HG02852 (cell line): ENCODE measurements around the gene MBP.
A peak's percentile ranks its signal among the peaks of the same experiment; 100 is the strongest.

Experiments used
- ATAC-seq: cut with Tn5 transposase; IDR thresholded peaks from one replicate; pipeline ENCODE4 v1.9.1; 2021; ENCODE audit warnings: mild to moderate bottlenecking, moderate library complexity; ENCODE audit not compliant: unreplicated experiment

MBP gene

DNA sequence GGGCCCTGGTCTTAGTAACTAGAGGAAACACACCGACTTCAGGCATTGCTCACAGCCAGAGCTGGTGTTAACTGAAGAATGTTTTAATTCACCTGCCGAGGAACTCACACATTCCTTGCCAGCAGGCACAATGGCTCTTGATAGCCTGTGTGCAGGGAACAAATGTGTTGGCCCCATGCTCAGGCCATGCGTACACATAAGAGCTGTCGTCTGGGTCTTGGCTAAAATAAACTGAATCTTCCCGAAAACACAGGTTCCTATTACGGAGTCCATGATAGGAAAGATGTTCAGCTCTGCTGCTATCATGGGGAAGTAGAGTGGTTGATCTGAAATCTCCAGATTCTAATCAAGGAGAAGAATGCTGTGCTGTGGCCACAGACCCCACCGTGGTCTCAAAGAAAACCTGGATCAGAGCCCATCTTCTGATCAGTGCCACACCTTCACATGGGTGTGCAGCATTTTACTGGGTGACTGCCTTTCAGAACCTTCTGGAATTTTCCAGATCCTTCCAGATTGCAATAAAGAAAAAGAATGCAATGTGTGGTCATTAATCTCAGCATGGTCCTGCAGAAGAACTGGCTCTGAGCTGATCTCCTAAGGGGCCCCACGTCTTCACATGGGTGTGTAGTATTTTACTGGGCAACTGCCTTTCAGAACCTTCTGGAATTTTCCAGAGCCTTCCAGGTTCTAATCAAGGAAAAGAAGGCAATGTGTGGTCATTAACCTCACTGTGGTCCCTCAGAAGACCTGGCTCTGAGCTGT, 17.2 kb downstream of the MBP start:
- no peak for ATAC-seq

DNA sequence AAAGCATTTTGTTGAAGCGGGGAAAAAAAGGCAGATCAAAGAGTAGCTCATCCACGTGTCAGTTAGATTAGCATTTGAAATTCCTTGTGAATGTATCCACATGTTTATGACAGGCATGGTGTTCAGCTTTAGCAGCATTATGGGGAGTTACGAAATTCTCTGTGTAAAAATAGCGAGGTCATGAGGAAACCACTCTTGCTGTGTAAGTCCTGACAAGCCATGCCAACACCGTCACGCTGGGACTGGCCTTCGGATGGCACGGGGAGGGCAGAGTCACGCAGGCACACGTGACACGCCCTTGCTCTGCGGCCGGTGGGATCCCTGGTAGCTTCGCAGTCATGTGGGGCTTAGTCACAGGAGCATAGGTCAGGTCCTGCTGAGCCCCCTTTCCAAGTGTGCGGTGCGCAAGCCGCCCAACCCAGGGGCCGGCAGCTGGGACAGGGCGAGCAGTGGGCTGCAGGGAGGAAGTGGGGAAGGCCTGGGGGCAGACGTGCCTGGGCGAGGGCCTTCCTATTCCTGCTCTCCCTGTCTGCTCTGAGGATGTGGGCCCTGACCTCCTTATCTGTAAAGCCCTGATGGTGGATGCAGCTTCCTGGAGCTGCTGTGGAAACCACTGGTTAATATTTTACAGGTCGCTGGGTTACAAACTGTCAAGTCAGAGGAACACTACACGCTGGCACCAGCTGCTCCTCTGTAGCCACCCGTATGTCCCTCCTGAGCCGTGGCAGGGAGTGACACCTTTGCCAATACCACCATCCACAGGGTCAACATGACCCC, 18.0 kb downstream of the MBP start:
- ATAC-seq: peak; percentile 68

DNA sequence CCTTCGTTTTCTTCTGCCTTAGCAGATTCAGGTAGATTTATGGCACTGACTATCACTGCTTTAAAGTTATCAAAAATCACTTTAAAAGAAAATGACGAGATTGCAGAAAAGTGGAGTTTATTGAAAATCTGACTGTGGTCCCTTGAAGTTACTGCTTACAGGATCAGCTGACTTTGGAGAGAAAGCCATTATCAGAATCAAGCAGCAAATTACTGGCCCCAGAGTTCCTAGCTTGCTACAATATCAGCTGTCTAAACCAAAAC, 18.5 kb downstream of the MBP start:
- no peak for ATAC-seq

DNA sequence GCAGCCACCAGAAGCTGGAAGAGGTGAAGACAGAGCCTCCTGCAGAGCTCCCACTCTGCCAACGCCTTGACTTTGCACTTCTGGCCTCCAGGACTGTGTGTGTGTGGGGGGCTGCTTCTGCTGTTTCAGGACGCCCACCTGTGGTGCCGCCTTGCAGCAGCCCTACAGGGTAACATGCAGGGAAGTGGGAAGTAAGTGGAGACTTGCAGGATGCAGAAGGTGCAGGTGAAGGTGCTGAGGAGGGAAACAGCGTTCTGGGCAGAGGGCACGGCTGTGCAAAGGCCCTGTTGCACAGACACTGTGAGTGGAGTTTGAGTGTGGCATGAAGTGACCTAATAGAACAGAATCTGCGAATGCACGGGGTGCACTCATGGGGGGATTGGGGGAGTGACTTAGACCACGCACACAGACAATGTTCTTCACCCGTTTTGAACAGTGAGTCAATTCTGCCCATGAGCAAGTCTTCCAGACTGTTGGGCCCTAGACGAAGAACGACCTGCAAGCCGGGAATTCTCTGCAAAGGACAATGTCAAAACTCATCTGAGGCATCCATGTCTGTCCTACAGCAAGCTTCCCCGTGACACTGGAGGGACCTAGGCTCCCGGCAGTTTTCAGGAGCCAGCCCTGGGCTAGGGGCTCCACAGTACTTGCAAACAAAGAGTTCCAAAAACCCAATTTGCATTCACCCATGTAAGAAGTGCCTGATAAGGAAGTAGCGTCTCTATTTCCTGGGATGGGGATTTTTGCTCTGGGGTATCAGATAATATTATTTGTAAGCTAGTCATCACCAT, 19.0 kb downstream of the MBP start:
- ATAC-seq: no peak

DNA sequence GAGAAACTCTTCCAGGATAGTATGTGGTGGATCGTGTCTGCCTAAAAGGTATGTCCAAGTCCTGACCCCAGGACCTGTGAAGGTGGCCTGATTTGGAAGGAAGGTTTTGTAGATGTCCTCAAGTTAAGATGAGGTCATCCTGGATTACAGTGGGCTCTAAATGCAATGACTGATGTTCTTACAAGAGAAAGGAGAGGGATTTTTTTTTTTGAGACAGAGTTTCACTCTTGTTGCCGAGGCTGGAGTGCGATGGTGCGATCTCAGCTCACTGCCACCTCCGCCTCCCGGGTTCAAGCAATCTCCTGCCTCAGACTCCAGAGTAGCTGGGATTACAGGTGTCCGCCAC, 19.9 kb downstream of the MBP start:
- ATAC-seq: no peak

DNA sequence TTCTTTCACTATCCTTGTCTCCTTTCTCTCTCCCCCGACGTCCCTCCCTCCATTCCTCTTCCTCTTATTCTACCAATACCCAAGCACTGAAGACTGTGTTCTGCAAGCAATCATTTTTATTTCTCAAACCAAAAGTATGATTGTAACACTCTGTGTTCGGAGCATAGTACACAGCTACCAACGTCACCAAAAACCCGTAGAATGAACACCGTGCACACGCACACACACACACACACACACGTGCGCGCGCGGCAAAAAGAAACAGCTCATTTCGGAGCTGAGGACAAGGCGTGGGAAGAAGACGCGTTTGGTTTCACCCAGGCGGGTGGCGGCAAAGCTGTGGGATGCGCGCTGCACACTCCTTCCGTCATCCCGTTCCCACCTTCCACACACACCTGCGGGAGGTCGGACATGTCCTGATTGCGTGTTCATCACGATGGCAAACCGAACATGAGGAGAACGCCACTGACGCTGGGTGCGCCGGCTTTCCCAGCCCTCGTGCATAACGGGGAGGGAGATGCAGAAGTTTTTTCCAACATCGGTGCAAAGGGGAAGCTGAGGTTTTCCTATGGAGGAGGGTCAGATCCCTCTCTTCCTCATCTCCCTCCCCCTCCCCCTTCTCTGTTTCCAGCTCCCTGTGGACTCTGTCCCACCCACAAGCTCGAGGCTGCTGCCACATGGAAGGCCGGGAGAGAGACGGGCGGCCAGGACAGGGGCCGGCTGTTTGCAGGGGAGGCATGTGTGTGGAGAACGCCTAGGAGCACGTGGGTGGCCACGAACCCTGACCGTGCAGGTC, 20.4 kb downstream of the MBP start:
- ATAC-seq: no peak

DNA sequence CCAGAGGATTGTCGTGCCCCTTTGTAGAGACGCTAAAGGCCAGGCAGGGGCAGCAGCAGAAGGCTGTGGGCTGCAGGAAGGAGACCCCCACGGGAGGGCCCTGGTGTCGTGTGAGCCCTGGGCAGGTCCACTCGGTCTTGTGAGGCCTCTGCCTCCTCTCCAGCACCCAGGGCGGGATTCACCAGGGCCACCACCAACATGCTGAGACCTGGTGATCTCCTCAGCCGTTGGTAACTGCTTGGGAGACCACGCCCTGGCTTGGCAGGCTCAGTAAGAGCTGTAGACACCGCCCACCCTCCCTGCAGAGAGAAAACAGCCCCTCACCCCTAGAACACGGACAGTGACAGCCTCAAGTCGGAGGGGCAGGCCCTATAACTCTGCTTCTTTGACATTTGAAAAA, 21.1 kb downstream of the MBP start:
- no peak for ATAC-seq

DNA sequence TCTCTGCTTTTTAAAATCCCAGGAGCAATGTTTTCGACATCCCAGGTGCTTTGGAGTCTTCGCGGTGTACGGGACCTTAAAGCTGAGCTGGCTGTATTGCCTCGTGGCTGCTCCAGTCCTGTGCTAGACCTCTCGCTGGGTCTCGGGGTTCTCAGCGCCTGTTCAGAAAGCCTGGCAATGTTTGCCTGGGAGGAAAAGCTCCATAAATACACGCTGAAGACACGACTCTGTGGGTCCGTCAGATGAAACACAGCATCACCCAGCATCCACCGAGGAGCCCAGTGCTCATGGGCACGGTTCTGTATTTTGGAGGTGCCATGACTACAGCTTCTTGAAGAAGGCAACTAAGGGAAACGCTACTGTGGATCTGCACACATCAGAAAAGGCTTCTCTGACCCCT, 21.6 kb downstream of the MBP start:
- ATAC-seq: no peak

DNA sequence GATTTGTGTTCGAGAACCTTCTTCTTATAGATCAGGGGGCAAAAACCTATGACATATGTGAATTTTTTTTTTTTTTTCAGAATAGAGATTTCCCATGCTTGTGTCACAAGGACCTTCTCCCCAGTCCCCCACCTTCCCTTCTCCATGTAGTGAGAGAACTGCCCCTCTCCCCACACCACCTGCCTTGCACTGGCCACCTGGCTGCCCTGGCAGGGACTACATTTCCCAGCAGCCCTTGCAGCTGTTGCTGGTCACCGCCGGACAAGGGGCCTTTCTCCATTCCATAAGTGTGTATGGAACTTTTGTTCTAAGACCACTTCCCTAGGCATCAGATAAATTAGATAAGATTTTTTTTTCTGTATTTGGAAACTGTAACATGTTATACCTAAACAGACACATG, 22.2 kb downstream of the MBP start:
- ATAC-seq: no peak

DNA sequence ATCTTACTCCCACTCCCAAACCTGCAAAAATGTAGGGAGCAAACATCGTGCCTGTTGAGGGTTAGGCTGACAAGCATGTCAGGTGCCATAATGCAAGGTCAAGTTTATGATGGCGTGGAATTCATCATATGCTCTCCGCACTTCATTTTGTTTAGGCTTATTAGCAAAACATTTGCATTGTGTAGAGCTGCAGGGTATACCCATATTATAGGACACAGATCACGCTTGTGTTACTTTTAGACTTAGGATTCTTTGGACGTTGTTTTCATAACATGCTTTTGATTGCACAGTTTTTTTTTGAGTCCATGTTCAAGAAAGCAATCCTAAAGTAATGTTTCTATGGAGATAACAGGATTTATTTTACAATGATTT, 22.9 kb downstream of the MBP start:
- ATAC-seq: no peak

DNA sequence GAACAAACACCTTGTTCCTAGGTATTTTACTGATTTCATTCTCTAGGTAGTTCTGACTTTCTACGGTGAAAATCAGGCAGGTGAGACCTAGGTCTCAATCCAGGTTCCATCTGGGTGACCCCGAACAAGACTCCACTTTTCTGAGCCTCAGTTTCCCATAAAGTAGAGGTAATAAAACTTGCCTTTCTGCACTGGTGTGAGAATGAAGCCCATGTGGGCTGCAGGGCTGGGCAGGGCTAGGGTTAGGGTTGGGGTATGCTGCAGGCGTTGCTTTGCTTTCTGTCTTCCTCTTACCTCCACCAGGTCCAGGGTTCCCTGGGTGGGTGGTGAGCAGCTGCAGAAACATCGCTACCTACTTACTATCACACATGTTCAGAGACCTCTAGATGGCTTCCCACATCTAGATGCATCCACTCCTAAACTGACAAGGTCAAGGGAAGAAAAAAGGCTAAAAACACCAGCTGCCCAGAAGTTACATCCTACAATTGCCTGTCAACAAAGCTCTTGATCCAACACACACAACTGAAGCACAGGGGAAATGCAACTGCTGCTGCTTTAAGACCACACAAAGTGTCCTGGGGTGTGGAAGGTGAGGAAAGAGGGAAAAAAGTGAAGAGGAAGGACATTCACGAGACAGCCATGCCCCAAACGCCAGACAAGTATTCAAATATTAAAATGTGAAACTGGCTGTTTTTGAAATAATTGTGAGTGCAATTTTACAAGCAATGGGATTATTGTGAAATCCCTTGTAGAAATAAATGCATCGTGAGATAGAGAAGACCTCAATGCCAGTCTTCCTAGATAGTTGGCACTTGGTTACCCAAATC, 23.5 kb downstream of the MBP start:
- no peak for ATAC-seq

DNA sequence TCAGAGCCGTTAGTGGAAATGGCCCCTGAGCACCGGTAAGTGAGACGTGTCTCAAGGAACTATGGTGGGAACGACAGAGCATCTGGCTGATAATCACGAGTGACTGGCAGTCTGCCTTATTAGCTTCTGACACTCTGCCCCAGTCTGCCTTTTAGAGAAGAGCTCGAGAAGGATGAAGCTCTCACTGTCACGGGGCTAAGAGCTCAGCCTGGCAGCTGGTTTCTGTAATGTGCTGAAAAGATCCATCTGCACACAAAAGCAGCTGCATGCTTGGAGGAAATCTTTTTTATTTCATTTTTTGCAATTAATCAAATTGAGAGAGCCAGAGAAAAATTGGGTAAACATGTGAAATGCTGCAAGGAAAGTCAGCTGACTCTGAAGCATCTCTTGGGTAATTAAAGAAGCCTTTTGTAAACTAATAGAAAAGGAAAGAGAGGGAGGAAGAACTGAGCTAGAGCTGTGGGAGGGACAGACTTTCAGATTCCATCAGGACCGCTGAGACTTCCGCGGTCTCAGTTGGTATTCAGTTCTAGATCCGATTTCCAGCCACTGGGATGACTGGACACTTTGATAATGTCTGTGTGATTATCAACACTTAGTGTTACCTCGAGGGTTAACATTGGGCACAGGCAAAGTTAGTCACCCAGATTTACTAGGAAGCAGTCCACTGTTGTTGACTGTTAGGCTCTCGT, 24.4 kb downstream of the MBP start:
- ATAC-seq: peak; percentile 62

DNA sequence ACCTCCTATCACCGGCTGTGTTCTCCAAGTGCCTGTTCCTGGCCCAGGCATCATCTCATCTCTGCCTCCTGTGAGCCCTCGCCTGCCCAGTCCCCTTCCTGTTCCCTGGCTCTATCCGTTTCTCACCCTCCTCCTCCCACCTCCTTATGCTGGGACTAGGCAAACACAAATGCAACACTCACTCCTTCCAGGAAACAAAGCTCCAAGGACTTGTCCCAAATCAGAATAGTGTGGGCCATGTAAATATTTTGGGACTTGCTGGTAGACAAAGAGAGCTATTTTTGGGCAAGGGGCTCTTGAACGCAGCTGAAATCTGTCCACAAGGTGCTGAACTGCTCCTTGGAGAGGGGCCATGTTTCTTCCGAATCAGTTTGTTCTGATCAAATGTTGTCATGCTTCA, 25.3 kb downstream of the MBP start:
- no peak for ATAC-seq

DNA sequence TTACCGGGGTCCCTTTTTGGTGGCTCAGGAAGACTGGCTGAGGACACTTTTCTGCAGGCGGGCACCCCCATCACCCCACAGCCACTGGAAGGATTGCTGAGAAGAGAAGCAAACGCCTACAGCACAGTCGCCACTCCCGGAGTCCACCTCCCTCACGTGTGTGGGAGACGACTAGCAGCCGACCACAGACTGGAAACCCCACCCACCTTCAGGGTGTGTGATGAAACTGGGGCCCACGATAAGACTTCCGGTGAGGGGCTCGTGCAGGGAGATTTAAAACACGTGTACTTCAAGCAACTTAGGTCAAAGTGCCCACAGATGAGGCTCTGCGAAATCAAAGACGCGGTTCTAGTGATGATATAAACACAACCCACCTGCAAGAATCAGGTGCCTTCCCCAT, 26.3 kb downstream of the MBP start:
- ATAC-seq: peak; percentile 17

DNA sequence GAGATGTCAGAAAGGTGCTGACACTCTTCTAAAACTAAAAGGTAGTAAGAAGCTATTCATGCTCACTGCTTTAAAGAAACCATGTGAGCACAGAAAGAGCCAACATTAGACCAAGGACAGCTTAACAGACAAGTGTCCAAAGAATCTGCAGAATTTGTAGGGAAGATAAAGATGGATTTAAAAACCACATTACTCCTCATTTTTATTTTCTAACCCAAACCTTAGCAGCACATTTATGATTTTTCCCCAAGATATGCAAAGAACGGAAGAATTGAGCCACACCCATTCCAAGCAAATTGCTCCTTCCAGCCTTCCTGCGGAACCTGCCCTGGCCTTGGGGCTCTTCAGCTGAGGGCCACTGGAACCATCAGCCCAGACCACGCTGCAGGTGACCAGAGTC, 26.9 kb downstream of the MBP start:
- no peak for ATAC-seq

DNA sequence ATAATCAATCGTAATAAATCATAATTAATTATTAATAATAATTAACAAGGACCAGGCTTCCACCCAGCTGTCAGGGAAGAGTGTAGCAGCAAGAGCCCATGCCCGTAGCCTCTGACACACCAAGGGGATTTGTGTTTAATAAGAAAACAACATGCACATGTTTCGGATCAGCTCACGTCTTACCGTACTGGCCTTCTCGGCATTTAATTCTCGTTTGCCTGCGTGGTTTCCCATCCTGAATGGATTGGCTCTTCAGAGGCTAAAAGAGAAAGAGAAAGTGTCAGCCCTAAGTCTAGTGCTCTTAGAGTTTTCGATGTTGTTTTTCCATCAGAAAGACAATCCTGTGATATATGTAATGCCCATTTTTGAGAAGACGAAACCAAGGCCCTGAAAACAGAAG, 27.6 kb downstream of the MBP start:
- no peak for ATAC-seq

DNA sequence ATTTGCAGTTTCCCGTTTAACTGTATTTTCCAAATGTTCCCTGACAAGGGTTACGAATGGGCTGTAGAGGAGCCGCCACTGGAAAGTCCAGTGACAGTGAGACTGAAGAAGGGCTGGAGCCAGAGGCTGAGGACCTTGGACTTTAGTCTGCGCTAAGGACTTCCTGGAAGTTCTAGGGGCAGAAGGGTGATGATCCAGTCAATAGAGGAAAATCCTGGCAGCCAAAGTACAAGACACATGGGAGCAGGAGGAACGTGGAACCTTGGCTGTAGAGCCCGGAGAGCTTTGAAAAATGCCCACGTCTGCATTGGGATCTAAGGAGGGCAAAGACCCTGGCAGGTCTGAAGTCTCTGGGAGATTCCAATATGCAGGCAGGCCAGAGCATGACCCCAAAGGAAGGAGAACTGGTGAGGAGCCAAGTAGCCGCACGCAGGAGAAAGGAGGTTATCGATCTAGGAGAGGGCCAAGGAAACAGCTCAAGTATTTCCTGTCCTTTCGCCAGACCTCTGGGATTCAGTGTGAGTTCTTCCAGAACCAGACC, 28.5 kb downstream of the MBP start:
- ATAC-seq: no peak

DNA sequence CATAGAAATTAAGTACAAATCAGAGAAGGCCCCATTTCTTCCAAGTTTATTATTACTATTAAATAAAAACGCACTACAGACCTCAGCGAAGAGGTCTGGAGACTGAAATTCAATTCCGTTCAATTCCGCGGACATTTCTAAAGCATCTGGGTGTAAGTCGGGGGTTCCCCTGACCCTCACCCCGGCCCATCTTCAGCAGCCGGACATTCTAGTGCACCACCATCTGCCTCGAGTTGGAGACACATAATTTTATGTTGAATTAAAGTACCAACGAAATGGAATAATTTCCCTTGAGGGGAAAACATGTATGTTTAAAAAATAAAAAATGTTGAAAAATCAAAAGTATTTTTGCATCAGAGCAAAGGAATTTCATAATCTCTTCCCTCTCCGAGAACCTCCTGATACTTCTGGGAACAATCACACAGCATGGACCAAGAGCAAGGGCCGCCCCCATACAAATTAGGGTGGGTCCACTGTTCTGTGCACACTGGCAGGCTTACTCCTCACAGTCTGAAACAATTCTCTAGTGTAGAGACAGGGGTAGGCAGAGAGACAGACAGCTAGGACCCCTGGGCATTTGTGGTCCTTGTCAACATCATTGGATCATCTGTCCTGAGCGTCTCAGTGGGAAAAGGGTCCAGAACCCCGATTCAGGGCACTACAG, 29.3 kb downstream of the MBP start:
- ATAC-seq: no peak
